Mesendoderm (in vitro differentiated cells): ENCODE measurements around the gene HOXA6.

Experiments used
- DNase-seq: peaks from one replicate; pipeline ENCODE4 v3.0.0; 2013
- H2AK5ac ChIP-seq: 2 replicates; pipeline ENCODE4 v1.6.1; 2013; ENCODE audit warnings: low read length, inconsistent platforms
- H2BK120ac ChIP-seq: 2 replicates; pipeline ENCODE4 v1.6.1; 2013; ENCODE audit warnings: low read depth, mild to moderate bottlenecking, low read length, moderate library complexity, mixed read lengths
- H2BK15ac ChIP-seq: replicated peaks from 2 replicates; pipeline ENCODE4 v1.6.1; 2013; ENCODE audit warnings: low read depth, mild to moderate bottlenecking, moderate library complexity
- H2BK5ac ChIP-seq: 2 replicates; pipeline ENCODE4 v1.6.1; 2013; ENCODE audit warnings: low read length, inconsistent platforms
- H3K18ac ChIP-seq: 2 replicates; pipeline ENCODE4 v1.6.1; 2013; ENCODE audit warnings: mild to moderate bottlenecking, low read length, mixed read lengths
- H3K23ac ChIP-seq: one replicate; pipeline ENCODE4 v1.6.1; 2013; ENCODE audit warnings: low read length
- H3K27ac ChIP-seq: 2 replicates; pipeline ENCODE4 v1.5.1; 2013; ENCODE audit warnings: low read depth, mild to moderate bottlenecking, inconsistent platforms, low read length, moderate library complexity
- H3K27me3 ChIP-seq: 2 replicates; pipeline ENCODE4 v1.6.1; 2013; ENCODE audit warnings: low read length, control low read depth, mild to moderate bottlenecking, inconsistent platforms; ENCODE audit not compliant: insufficient read depth, poor library complexity
- H3K36me3 ChIP-seq: 2 replicates; pipeline ENCODE4 v1.6.1; 2013; ENCODE audit warnings: low read length, inconsistent platforms; ENCODE audit not compliant: control insufficient read depth, insufficient read depth
- H3K4ac ChIP-seq: one replicate; pipeline ENCODE4 v1.6.1; 2013; ENCODE audit warnings: low read depth, mild to moderate bottlenecking, low read length, moderate library complexity
- H3K4me1 ChIP-seq: 2 replicates; pipeline ENCODE4 v1.6.1; 2013; ENCODE audit warnings: low read depth, low read length, inconsistent platforms; ENCODE audit not compliant: control insufficient read depth
- H3K4me2 ChIP-seq: 2 replicates; pipeline ENCODE4 v1.6.1; 2013; ENCODE audit warnings: low read length
- H3K4me3 ChIP-seq: 2 replicates; pipeline ENCODE4 v1.5.1; 2013; ENCODE audit warnings: mild to moderate bottlenecking, low read length
- H3K56ac ChIP-seq: one replicate; pipeline ENCODE4 v1.6.1; 2013; ENCODE audit warnings: low read length
- H3K79me1 ChIP-seq: 2 replicates; pipeline ENCODE4 v1.6.1; 2013; ENCODE audit warnings: low read length, inconsistent platforms
- H3K79me2 ChIP-seq: 2 replicates; pipeline ENCODE4 v1.6.1; 2013; ENCODE audit warnings: mild to moderate bottlenecking, low read length; ENCODE audit not compliant: control insufficient read depth, insufficient read depth
- H3K9ac ChIP-seq: 2 replicates; pipeline ENCODE4 v1.6.1; 2013; ENCODE audit warnings: low read length, inconsistent platforms
- H4K5ac ChIP-seq: one replicate; pipeline ENCODE4 v1.6.1; 2013; ENCODE audit warnings: low read length
- H4K8ac ChIP-seq: one replicate; pipeline ENCODE4 v1.6.1; 2013; ENCODE audit warnings: low read depth, mild to moderate bottlenecking, control low read depth, low read length, moderate library complexity
- WGBS: extraction: QIAGEN DNeasy Blood & Tissue Kit; methylation state at CpG from one replicate; pipeline ENCODE4 v1.1.7; 2013; ENCODE audit warnings: low lambda C conversion rate, missing lambda C conversion rate; ENCODE audit not compliant: insufficient coverage; ENCODE audit errors: extremely low coverage; 5-methylcytosine and 5-hydroxymethylcytosine counted together

Gene HOXA6

DNA sequence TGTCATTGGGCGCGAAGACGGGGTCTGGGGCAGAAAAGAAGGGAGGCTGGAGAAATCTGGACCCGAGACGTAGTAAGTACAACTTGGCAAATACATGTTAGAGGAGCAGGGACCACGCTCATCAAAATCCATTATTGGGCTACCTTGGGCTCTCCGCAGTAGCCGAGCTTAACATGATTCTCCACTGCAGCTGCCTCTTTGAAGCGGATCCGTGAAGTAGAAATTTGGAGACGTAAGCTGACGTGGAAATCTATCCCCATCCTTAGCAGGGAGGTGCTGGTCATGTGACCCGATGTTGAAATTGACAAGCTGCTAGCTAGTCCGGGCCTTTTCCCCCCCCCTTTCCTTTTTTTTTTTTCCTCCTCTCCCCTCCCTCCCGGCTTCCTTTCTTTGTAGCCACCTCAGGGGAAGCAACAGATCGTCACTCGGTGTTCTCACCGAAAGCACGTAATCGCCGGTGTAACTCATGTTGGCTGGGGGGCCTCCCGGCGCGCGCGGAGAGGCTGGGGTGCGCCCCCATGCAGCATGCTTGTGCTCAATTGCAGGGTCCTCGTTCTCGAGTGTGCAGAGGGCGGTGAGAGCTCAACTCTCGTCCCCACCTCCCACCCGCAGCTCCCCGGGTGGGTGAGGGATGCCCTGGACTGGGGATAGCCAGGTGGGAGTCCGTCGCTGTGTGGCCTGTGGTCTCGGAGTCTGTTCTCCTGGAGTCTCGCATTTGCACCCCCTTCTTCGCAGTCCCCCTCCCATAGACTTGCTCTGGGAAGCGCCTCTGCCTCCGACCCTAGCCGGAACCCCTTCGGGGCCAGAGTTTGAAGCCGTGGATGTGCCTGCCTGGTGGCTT, 37.7 kb upstream of the HOXA6 start, which contains the start of gene HOXA11:
Gene HOXA11, minus strand, starts transcription at position 220 of the 841 bp plus-strand sequence. Its CDS starts 88 bp downstream, at position 132.
- peak; percentile 85 for DNase-seq
- H2BK5ac ChIP-seq = no peak within 1 kb of the TSS

DNA sequence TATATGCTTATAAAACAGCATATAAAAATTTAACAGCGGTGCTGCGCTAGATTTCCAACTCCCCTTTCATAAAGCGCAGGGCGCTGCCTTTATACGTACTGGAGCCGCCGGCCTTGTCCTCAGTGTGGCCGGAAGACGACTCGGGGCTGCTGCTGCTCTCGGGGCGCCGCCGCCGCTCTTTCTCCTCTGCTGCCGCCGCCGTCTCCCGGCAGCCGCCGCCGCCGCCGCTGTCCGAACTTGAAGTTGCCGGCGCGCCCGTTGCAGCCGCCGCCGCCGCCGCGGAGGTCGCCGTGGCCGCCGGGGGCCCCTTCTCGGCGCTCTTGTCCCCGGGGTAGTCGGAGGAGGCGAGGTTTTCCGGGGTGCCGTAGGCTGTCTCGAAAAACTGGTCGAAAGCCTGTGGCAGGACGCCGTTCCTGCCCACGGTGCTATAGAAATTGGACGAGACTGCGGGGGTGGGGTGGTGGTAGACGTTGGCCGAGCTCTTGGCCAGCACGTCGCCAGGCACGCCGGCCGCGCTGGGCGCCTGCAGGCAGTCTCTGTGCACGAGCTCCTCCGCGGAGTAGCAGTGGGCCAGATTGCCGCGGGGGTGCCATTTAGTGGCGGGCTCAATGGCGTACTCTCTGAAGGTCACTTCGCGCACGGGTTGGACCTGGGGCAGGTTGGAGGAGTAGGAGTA, 36.9 kb upstream of the HOXA6 start:
- Histone ChIP-seq H2AK5ac (no peak overlapping the region), H3K79me1 (no peaks in the 10 kb centered on the region), H2BK120ac (no peak overlapping the region), H2BK15ac (no peak overlapping the region), H3K79me2 (no peaks in the 10 kb centered on the region), H3K4ac (no peak overlapping the region), H3K27me3 (peaks cover 85% of the 10 kb centered on the region), H2BK5ac (no peak overlapping the region), H4K5ac (no peak overlapping the region), H3K27ac (no peak overlapping the region), H3K23ac (no peak overlapping the region), H3K18ac (no peak overlapping the region), H4K8ac (no peak overlapping the region), H3K36me3 (no peaks in the 10 kb centered on the region), H3K56ac (no peak overlapping the region), H3K9ac (peak overlapping the region; percentile 18), H3K4me2 (peak overlapping the region; percentile 55), H3K4me1 (no peaks in the 10 kb centered on the region), H3K4me3 (no peak overlapping the region)
- DNase-seq = no peak
- no CpG with 5 or more reads among the region's 72 CpGs for WGBS

More for the DNA sequence above, 37.7 kb upstream of the HOXA6 start, which contains the start of gene HOXA11:
- Histone ChIP-seq H3K4me1 (no peaks in the 10 kb centered on the region), H2BK15ac (no peak within 1 kb of the TSS), H4K8ac (no peak within 1 kb of the TSS), H3K79me2 (no peaks in the 10 kb centered on the region), H3K9ac (peak within 1 kb of the TSS; percentile 34), H3K79me1 (no peaks in the 10 kb centered on the region), H3K27ac (no peak within 1 kb of the TSS), H3K18ac (peak within 1 kb of the TSS; percentile 19), H3K27me3 (peaks cover 86% of the 10 kb centered on the region), H3K4me3 (no peak within 1 kb of the TSS), H4K5ac (no peak within 1 kb of the TSS), H3K23ac (no peak within 1 kb of the TSS), H3K4ac (no peak within 1 kb of the TSS), H3K4me2 (peak within 1 kb of the TSS; percentile 55), H2BK120ac (no peak within 1 kb of the TSS), H3K56ac (peak within 1 kb of the TSS; percentile 22), H3K36me3 (no peaks in the 10 kb centered on the region), H2AK5ac (no peak within 1 kb of the TSS)
- no CpG with 5 or more reads among the region's 43 CpGs for WGBS

DNA sequence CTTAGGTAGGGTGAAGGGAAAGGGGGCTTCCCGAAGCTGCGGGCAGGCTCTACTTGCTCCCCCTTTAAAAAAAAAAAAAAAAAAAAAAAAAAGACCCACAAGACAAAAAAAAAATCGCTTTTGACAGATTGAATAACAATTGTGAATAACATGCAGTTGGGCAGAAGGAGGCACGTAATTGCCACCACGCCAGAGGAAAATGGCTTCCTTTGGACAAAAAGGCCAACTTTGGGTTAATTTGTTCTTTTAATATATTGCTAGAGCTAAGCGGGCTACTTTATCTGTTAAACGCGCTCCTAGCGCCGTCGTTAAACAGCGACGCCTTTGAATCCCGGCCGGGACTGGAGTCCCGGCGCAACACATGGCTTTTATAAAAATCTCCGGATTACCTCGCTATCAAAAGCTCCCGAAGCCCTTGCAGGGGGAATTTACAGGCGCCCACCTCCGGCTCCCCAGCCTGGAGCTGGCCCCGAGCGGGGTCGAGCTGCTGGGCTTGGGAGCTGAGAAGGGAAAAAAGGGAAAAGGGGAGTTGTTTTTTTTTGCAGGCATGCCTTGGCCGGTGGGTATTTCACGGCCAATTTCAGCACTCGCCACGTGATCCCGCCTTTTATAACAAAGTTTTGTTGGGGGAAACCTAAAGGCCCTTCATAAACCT, 36.2 kb upstream of the HOXA6 start:
- no peak overlapping the region for H3K23ac ChIP-seq
- peaks cover 85% of the 10 kb centered on the region for H3K27me3 ChIP-seq
- H3K36me3 ChIP-seq = no peaks in the 10 kb centered on the region
- no peak overlapping the region for H2BK15ac ChIP-seq
- WGBS = no CpG with 5 or more reads among the region's 30 CpGs
- H3K79me1 ChIP-seq = no peaks in the 10 kb centered on the region
- H2BK5ac ChIP-seq = no peak overlapping the region
- no peak overlapping the region for H3K4ac ChIP-seq
- peak overlapping the region; percentile 18 for H3K9ac ChIP-seq
- H3K79me2 ChIP-seq = no peaks in the 10 kb centered on the region
- H3K56ac ChIP-seq = no peak overlapping the region
- no peak for DNase-seq
- no peak overlapping the region for H3K27ac ChIP-seq
- H2AK5ac ChIP-seq = no peak overlapping the region
- no peaks in the 10 kb centered on the region for H3K4me1 ChIP-seq
- no peak overlapping the region for H2BK120ac ChIP-seq
- no peak overlapping the region for H4K8ac ChIP-seq
- peak overlapping the region; percentile 19 for H3K18ac ChIP-seq
- no peak overlapping the region for H3K4me3 ChIP-seq
- no peak overlapping the region for H4K5ac ChIP-seq
- H3K4me2 ChIP-seq = peak overlapping the region; percentile 41

DNA sequence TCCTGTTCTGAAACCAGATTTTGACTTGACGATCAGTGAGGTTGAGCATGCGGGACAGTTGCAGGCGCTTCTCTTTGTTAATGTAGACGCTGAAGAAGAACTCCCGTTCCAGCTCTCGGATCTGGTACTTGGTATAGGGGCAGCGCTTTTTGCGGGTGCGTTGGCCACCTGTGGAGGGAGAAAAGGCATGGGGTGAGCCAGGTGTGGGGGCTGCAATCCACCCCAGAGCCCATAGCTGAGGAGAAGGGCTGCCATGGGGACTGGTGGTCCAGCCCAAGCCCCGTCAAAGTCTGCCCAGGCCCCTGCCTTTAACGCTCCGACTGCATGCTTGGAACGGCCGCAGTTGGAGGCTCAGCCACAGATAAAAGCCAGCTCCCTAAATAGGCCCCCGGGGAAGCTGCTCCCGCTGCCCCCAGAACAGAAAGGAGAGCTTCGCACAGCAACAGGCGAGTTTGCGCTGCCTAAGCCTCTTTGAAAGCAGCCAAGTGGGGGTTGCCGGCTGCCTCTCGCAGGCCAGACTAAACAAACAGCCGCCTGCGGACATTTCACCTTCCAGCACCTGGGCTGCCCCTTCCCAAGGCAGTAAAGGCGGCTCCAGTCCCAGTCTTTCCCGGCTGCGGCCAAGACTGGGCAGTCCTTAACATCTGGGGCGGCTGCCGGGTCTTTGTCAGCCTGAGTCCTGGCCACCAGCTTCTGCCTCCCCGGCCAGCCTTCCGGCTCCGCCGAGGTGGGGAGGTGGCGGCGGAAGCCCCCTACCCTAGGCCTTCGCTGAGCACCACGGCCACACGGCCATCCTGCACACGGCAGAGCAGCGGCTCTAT, 35.5 kb upstream of the HOXA6 start:
- Histone ChIP-seq H2BK15ac (no peak overlapping the region), H3K56ac (no peak overlapping the region), H2BK120ac (no peak overlapping the region), H3K4me1 (no peaks in the 10 kb centered on the region), H3K36me3 (no peaks in the 10 kb centered on the region), H3K79me2 (no peaks in the 10 kb centered on the region), H3K79me1 (no peaks in the 10 kb centered on the region), H2AK5ac (no peak overlapping the region), H3K4me2 (peak overlapping the region; percentile 2), H4K8ac (no peak overlapping the region), H2BK5ac (no peak overlapping the region), H3K4ac (no peak overlapping the region), H3K4me3 (no peak overlapping the region), H3K27me3 (peaks cover 84% of the 10 kb centered on the region), H3K23ac (no peak overlapping the region), H3K9ac (no peak overlapping the region), H3K18ac (no peak overlapping the region), H4K5ac (no peak overlapping the region), H3K27ac (no peak overlapping the region)
- DNase-seq = peak; percentile 86
- no CpG with 5 or more reads among the region's 39 CpGs for WGBS

DNA sequence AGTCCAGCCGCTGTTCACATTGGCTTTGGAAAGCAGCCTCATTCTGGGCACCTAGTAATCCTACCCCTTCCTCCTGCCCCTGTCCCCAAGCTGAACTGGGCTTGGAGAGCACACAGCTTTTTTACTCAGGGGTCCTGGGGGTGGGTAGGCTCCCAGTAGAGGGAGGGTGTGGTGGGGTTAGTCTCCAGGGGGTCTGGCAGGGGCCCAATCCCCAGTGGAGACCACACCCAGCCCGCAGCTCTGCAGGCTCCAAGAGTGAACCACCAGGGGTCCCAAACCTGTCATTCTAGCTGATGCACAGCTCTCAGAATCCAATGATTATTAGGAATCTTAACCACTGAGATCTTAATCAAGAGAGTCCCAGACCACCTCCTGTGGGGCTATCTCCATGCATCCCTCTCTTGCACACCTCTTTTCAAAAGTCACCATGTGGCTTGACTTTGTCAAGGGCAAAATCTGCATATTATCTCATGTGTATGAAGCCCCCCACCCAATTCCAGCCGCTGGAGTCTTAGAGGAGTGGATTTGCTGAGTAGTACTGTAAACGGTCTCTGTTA, 34.8 kb upstream of the HOXA6 start:
- Histone ChIP-seq H2BK15ac (no peak overlapping the region), H3K27me3 (peaks cover 84% of the 10 kb centered on the region), H3K4me2 (no peak overlapping the region), H2AK5ac (no peak overlapping the region), H4K5ac (no peak overlapping the region), H4K8ac (no peak overlapping the region), H3K79me1 (no peaks in the 10 kb centered on the region), H3K23ac (no peak overlapping the region), H3K4me1 (no peaks in the 10 kb centered on the region), H2BK120ac (no peak overlapping the region), H3K79me2 (no peaks in the 10 kb centered on the region), H2BK5ac (no peak overlapping the region), H3K18ac (no peak overlapping the region), H3K9ac (no peak overlapping the region), H3K4ac (no peak overlapping the region), H3K36me3 (no peaks in the 10 kb centered on the region), H3K27ac (no peak overlapping the region), H3K56ac (no peak overlapping the region), H3K4me3 (no peak overlapping the region)
- no CpG with 5 or more reads among the region's 4 CpGs for WGBS
- no peak for DNase-seq
